ENCODE measurements around the gene CCDC187. TPM values are rescaled to one million over a fixed set of nuclear protein-coding genes. Genes with fewer than 3 reads are reported as not detected.
A peak's percentile ranks its signal among the peaks of the same experiment; 100 is the strongest.

Gene CCDC187
- total RNA-seq, 1 donor from 2014 or later: 0.69 TPM

- TF ChIP-seq CTCF (IDR thresholded peaks at IDR 0.05): no peak
- Mint-ChIP-seq H3K27me3 (no peaks in the 10 kb centered on the region), H3K4me1 (peaks cover 76% of the 10 kb centered on the region), H3K4me3 (peak overlapping the region; percentile 79), H3K27ac (peak overlapping the region; percentile 98), H3K36me3 (ENCODE audit: low read depth) (peaks cover 80% of the 10 kb centered on the region), H3K9me3 (no peaks in the 10 kb centered on the region)
- ChIA-PET CTCF (interaction anchor here (0.8 to 5.1 kb wide), 8 partner anchors 9 to 58 kb away, joined by 3 to 39 read pairs (median 4); no protein-coding TSS in a partner anchor), POLR2A (interaction anchor here (0.6 to 4.1 kb wide), 14 partner anchors 9 to 138 kb away, joined by 3 to 60 read pairs (median 6); partner anchors contain the start of genes DNLZ, LHX3 and QSOX2)
- ATAC-seq (ENCODE audit: low read depth) (peak; percentile 74), DNase-seq (peak; percentile 75)
- intact Hi-C loops (cut with micrococcal nuclease): loop anchor here (1.0 to 5.0 kb wide), 7 partner anchors 15 to 257 kb away; partner anchors contain the start of genes DNLZ, SEC16A and TMEM250
Observed at GRCh38 chr9:136225366-136225747, 78.5 kb downstream of the CCDC187 start.

DNA sequence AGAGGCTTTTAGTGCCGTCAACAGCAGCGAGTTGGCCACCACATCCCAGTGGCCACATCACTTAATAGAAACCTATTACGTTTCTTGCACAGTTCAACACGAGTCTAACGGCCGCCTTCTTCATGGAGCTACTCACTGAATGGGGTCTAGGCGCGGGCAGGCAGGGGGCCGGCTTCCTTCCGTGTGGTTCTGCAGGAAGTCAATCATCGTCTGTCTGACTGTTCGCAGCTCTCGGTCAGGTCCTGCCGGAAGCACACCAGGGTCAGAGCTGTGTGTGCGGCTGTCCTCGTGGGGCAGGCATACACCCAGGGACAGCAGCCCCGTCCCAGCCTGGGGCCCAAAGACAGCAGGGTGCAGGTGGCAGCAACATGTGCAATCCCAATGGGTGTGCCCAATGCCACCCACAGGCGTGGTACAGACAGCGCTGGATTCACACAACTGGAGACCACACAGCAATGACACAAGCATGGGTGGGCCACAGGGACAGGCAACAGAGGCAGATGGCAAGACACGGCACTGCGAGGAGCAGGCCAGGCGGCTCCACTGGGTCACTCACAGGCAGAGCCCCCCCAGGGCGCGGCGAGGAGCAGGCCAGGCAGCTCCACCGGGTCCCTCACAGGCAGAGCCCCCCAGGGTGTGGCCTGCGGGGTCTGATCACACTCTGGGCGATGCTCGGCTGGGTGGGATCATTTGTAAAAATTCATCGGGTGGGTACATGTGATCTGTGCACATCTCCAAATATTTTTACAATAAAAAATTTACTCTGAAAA, 79.8 kb downstream of the CCDC187 start:
- H3K36me3 Mint-ChIP-seq (ENCODE audit: low read depth): peaks cover 83% of the 10 kb centered on the region
- H3K4me1 Mint-ChIP-seq: peaks cover 72% of the 10 kb centered on the region
- DNase-seq (no peak), ATAC-seq (ENCODE audit: low read depth) (no peak)
- no peaks in the 10 kb centered on the region for H3K9me3 Mint-ChIP-seq
- H3K4me3 Mint-ChIP-seq: no peak overlapping the region
- ChIA-PET CTCF (interaction anchor here (1.0 to 5.1 kb wide), 7 partner anchors 11 to 59 kb away, joined by 3 to 39 read pairs (median 7); no protein-coding TSS in a partner anchor), POLR2A (interaction anchor here (1.1 to 4.1 kb wide), 11 partner anchors 8 to 139 kb away, joined by 3 to 60 read pairs (median 9); partner anchors contain the start of genes DNLZ, LHX3 and QSOX2)
- no peak for TF ChIP-seq CTCF (IDR thresholded peaks at IDR 0.05)
- intact Hi-C loops (cut with micrococcal nuclease): no loop called here
- no peaks in the 10 kb centered on the region for H3K27me3 Mint-ChIP-seq
- peak overlapping the region; percentile 98 for H3K27ac Mint-ChIP-seq

DNA sequence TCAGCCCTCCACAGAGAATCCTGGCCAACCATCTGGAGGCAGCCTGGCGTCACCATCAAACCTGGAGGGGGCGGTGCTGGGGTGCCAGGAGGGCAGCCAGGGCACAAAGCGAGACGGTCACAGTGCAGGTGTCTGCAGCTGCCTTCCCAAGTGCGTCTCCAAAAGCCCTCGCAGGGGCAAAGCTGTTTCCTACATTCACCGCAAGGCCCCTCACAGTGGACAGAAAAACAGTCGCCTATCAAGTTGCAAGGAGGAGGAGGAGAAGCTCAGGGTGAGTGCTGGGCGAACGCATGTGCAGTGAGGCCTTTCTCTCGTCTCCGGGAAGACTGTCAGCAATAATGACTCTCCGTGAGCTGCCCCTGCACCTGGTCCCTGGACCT, 81.0 kb downstream of the CCDC187 start:
- no peak for DNase-seq
- CTCF ChIA-PET: interaction anchor here (5.1 kb wide), 1 partner anchor 21 kb away, joined by 39 read pairs; no protein-coding TSS in a partner anchor
- POLR2A ChIA-PET: interaction anchor here (1.4 to 4.1 kb wide), 3 partner anchors 14 to 20 kb away, joined by 3 to 33 read pairs (median 12); no protein-coding TSS in a partner anchor
- ATAC-seq (ENCODE audit: low read depth): no peak
- no peaks in the 10 kb centered on the region for H3K9me3 Mint-ChIP-seq
- TF ChIP-seq CTCF (IDR thresholded peaks at IDR 0.05): no peak
- H3K36me3 Mint-ChIP-seq (ENCODE audit: low read depth): peaks cover 83% of the 10 kb centered on the region
- peaks cover 63% of the 10 kb centered on the region for H3K4me1 Mint-ChIP-seq
- H3K27ac Mint-ChIP-seq: peak overlapping the region; percentile 98
- H3K27me3 Mint-ChIP-seq: no peaks in the 10 kb centered on the region
- H3K4me3 Mint-ChIP-seq: peak overlapping the region; percentile 32
- intact Hi-C loops (cut with micrococcal nuclease): no loop called here

DNA sequence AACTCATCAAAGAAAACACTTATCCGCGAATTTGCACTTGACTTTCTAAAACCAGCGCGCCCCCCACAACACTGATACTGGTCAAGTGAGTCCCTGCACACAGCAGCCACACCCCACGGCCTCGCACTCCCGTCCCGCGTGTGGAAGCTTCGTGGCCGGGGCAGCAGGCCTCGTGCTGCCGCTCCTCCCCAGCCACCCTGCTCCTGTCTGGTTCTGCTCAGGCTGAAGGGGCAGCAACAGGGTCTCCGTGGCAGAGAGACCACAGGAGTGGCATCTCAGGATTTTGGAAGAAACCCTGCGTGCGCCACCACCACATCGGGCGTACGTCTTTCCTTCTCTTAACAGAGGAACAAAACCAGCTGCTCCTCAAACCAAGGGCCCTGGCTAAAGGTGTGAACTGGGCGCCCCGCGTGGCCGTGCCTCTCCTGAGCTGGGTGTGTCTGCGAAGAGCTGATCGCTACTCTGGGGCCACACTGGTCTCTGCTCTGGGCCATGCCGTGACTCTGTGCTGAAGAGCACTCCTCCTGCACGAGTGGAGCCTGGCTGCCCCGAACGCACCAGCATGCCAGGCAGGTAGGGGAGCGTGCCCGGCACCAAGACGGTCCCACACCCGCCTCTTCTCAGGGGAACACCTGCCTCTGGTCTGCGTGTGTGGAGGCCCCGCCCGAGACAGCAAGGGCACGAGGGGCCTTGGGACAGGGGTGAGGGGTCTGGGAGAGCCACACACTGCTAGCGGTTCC, 81.6 kb downstream of the CCDC187 start:
- Mint-ChIP-seq H3K27ac (no peak overlapping the region), H3K9me3 (no peaks in the 10 kb centered on the region), H3K4me3 (no peak overlapping the region), H3K36me3 (ENCODE audit: low read depth) (peaks cover 85% of the 10 kb centered on the region), H3K27me3 (no peaks in the 10 kb centered on the region), H3K4me1 (peaks cover 57% of the 10 kb centered on the region)
- ChIA-PET CTCF (interaction anchor here (5.1 kb wide), 1 partner anchor 21 kb away, joined by 39 read pairs; no protein-coding TSS in a partner anchor), POLR2A (interaction anchor here (1.4 kb wide), 2 partner anchors 13 to 18 kb away, joined by 3 to 12 read pairs; no protein-coding TSS in a partner anchor)
- DNase-seq (no peak), ATAC-seq (ENCODE audit: low read depth) (no peak)
- intact Hi-C loops (cut with micrococcal nuclease): no loop called here
- no peak for TF ChIP-seq CTCF (IDR thresholded peaks at IDR 0.05)

Data from activated B cell treated with CpG ODN at 0.5 μM for 24 hours (primary cell).